ENCODE results near the gene AMMECR1.

AMMECR1 gene

DNA sequence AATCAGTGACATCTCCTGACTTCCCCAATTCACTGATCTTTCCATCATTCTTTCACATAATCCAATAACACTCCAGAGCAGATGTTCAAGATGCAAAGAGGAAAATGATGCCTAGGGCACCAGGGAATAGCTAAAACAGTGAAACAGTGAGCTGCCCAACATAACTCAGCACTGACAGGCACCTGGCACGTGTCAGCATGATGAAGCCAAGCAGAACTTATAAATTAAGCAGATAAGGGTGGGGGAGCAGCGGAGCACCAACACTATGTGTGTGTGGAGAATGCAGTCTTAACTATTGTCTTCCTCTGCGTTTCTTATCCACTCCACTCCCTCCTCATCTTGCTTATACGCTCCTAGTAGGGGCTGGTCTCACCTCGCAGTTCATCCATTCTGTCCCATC, 89.4 kb downstream of the AMMECR1 start:
- no peak for DNase-seq (ENCODE audit: extremely low read depth, low read depth)
- H3K4me3 ChIP-seq (replicated peaks; ENCODE audit: low read depth, low read length), result no peak overlapping the region

DNA sequence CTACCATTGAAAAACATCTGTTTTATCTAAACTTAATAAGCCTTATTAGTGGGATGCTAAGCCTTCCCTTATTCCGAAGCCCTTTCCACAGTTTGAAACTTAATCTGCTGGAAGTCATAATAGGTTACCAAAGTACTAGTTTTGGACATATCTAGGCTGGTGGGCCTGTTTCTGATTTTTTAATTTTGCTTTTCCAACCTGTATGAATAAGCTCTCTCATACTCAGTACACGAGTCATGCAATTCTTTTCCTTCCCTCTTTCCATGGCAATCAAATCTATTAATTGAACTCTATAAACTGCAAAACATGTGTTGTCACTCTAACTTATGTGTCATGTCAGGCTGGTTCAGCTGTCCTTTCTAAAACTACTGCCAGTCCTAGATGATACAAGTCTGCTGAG, 91.0 kb downstream of the AMMECR1 start:
- TF ChIP-seq, protein P1, sequence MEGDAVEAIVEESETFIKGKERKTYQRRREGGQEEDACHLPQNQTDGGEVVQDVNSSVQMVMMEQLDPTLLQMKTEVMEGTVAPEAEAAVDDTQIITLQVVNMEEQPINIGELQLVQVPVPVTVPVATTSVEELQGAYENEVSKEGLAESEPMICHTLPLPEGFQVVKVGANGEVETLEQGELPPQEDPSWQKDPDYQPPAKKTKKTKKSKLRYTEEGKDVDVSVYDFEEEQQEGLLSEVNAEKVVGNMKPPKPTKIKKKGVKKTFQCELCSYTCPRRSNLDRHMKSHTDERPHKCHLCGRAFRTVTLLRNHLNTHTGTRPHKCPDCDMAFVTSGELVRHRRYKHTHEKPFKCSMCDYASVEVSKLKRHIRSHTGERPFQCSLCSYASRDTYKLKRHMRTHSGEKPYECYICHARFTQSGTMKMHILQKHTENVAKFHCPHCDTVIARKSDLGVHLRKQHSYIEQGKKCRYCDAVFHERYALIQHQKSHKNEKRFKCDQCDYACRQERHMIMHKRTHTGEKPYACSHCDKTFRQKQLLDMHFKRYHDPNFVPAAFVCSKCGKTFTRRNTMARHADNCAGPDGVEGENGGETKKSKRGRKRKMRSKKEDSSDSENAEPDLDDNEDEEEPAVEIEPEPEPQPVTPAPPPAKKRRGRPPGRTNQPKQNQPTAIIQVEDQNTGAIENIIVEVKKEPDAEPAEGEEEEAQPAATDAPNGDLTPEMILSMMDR (IDR thresholded peaks at IDR 0.05; ENCODE audit: low read depth, low read length, missing control alignments), result no peak
- no peak for DNase-seq (ENCODE audit: extremely low read depth, low read depth)

More for the DNA sequence above, 89.4 kb downstream of the AMMECR1 start:
- TF ChIP-seq, protein P1 (IDR thresholded peaks at IDR 0.05; ENCODE audit: low read depth, low read length, missing control alignments), result no peak

DNA sequence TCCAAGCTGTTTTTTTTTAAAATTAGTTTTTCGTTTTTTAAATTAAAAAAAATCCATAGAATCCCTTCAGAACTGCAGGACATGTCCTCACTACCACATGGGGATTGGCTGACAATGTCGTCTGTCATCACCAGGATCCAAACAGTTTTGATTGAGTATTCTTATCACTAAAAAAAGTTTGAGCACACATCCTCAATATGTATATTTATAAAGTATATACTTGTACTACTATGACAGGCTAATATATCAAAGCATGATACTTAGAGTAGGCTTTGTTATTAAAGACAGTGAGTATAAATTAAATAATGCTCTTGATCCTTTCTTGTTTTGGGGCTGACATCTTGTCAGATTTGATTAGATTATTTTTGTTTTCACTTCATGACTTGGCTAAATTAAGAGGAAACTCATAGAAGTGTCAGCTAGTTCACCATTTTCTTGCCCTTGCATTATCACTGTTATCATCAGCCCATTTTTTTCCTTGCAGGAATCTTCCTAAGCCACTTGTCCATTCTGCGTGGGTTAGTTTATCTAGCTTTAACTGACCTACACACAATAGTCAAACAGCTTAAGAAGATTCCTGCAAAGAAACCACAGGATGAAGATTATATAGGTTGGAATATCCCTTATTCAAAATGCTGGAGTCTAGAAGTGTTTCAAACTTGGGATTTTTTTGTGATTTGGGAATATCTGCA, 92.8 kb downstream of the AMMECR1 start:
- H3K4me3 ChIP-seq (replicated peaks; ENCODE audit: low read depth, low read length), result no peak overlapping the region
- TF ChIP-seq, protein P1 (IDR thresholded peaks at IDR 0.05; ENCODE audit: low read depth, low read length, missing control alignments), result no peak
- no peak for DNase-seq (ENCODE audit: extremely low read depth, low read depth)

More for the DNA sequence above, 91.0 kb downstream of the AMMECR1 start:
- no peak overlapping the region for H3K4me3 ChIP-seq (replicated peaks; ENCODE audit: low read depth, low read length)

DNA sequence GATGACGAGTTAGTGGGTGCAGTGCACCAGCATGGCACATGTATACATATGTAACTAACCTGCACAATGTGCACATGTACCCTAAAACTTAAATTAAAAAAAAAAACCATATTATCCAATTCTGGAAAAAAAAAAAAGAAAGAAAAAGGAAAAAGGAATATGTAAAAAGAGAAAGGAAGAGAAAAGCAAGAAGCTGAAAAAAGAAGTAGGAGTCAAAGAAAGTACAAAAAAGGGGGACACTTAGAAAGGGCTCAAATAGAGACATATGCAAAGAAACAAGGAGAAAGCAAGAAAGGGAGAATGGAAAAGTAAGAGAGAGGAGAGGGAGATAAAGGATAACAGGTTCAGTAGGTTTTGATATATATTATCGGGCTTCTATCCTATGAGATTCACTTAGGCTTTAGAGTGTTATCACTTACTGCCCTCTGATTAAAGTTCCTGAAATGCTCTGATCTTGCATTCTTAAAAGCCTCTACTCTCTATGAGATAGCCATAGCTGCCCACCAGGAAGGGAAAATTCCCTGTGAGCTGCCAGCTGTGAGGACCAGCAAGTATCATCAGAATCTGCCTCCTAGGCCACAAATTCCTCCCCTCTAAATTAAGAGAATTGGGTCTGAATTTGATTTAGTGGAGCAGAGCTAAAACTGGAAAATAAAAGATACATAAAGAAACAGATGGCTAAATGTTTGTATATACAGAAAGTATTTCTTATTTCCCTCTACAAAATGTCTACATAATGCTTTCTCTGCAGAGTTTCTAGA, 95.2 kb downstream of the AMMECR1 start:
- DNase-seq (ENCODE audit: extremely low read depth, low read depth), result no peak
- H3K4me3 ChIP-seq (replicated peaks; ENCODE audit: low read depth, low read length), result no peak overlapping the region
- TF ChIP-seq, protein P1 (IDR thresholded peaks at IDR 0.05; ENCODE audit: low read depth, low read length, missing control alignments), result no peak

DNA sequence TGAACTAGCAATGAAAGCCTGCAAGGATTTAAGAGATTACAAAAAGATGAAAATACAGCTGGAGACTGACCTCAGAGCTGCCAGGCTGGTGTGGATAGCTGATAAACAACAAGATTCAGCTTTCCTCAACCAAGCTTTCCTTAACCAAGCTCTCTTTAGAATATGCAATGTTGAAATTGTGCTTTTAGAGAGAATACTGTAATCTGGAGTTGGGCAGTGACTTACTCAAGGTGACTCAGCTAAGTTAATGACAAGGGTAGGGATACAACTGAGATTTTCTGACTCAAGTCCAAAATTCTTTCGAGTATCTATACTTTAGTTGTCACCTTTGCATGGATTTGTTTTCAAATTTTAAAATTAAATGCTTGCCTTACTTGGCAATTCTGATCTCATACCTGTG, 98.0 kb downstream of the AMMECR1 start:
- no peak for DNase-seq (ENCODE audit: extremely low read depth, low read depth)
- TF ChIP-seq, protein P1 (IDR thresholded peaks at IDR 0.05; ENCODE audit: low read depth, low read length, missing control alignments), result no peak
- H3K4me3 ChIP-seq (replicated peaks; ENCODE audit: low read depth, low read length), result no peak overlapping the region

DNA sequence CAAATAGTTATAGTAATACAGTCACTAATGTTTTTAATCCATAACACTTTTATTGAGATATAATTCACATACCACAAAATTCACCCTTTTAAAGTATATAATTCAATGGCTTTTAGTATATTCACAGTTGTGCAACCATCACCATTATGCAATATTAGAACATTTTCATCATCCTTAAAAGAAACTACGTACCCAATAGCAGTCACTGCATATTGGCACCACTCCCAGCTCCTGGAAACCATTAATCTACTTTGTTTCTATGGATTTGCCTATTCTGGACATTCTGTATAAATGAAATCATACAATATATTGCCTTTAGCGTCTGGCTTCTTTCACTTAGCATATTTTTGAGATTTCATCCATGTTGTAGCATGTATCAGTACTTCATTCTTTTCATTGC, 99.3 kb downstream of the AMMECR1 start:
- no peak for DNase-seq (ENCODE audit: extremely low read depth, low read depth)
- H3K4me3 ChIP-seq (replicated peaks; ENCODE audit: low read depth, low read length), result no peak overlapping the region
- TF ChIP-seq, protein P1 (IDR thresholded peaks at IDR 0.05; ENCODE audit: low read depth, low read length, missing control alignments), result no peak
